Upper lobe of left lung (tissue), 6 donors: ENCODE data around the gene CPLANE1. TPM values are rescaled to one million over a fixed set of nuclear protein-coding genes. Genes with fewer than 3 reads are reported as not detected.

Experiments used
- ATAC-seq, 2 donors: fragments of 200-7000 bp; cut with Tn5 transposase; one replicate each; pipeline ENCODE4 v1.9.1; 2022; ENCODE audit warnings: mild to moderate bottlenecking in 2 of 2, moderate library complexity in 2 of 2; ENCODE audit not compliant: low FRiP score in 2 of 2
- DNase-seq, 2 donors: peaks; one replicate each; pipeline ENCODE4 v3.0.0-alpha.2; 2019 to 2020
- H3K27ac ChIP-seq, 4 donors: fragments of 200-600 bp; sonication (generic); one replicate each; pipeline ENCODE4 v1.5.1; 2016 to 2019
- H3K27me3 ChIP-seq, 4 donors: fragments of 200-600 bp; sonication (generic); one replicate each; pipeline ENCODE4 v1.5.1; 2017 to 2019
- H3K36me3 ChIP-seq, 4 donors: fragments of 200-600 bp; sonication (generic); one replicate each; pipeline ENCODE4 v1.5.1; 2016 to 2019
- H3K4me1 ChIP-seq, 4 donors: fragments of 200-600 bp; sonication (generic); one replicate each; pipeline ENCODE4 v1.5.1; 2018 to 2019
- H3K4me3 ChIP-seq, 4 donors: fragments of 200-600 bp; sonication (generic); one replicate each; pipeline ENCODE4 v1.5.1; 2017 to 2019; ENCODE audit warnings: mild to moderate bottlenecking in 2 of 4, moderate library complexity in 1 of 4
- H3K9me3 ChIP-seq, 4 donors: fragments of 200-600 bp; sonication (generic); one replicate each; pipeline ENCODE4 v1.5.1; 2018 to 2019
- CTCF ChIP-seq, 6 experiments: fragments of 450-650 bp in 4 of 6; fragments of 200-600 bp in 2 of 6; sonication (generic) in 2 of 6; IDR thresholded peaks; one replicate each; pipeline ENCODE4 v1.5.1; 2016 to 2019; ENCODE audit warnings: antibody characterized with exemption in 6 of 6
- EP300 ChIP-seq, 4 donors: sonication (generic); formaldehyde crosslinking; IDR thresholded peaks; one replicate each; pipeline ENCODE4 v1.5.1; 2017; ENCODE audit warnings: antibody characterized with exemption in 4 of 4, control low read depth in 2 of 4
- POLR2A ChIP-seq, 4 donors: fragments of 450-650 bp; IDR thresholded peaks; one replicate each; pipeline ENCODE4 v1.5.1; 2016 to 2017; ENCODE audit warnings: antibody characterized with exemption in 4 of 4, mild to moderate bottlenecking in 2 of 4
- POLR2AphosphoS5 ChIP-seq, 2 donors: sonication (generic); formaldehyde crosslinking; IDR thresholded peaks; one replicate each; pipeline ENCODE4 v1.5.1; 2017; ENCODE audit warnings: antibody characterized with exemption in 2 of 2
- WGBS, 2 donors: methylation state at CpG; one replicate each; pipeline ENCODE4 v1.1.5; 2017 to 2018; 5-methylcytosine and 5-hydroxymethylcytosine counted together
- total RNA-seq, 6 donors: library from RNA; depleted of rRNA in 4 of 6; stranded (reverse); fragments of >200 nt in 4 of 6; gene quantifications; one replicate each; pipeline versions ENCODE4 v1.1.0 to v1.2.1, GENCODE V29; 2016 to 2021
- donor health status: DM: no; HTN: no; CAD: no; lungs with moderate emphysema.
- donor health status: DM: no; HTN: yes; CAD: no; lungs with severe emphysema.

CPLANE1 gene
- total RNA-seq, 6 donors from 2014 or later = 15.5 to 58.0 (median 27.5) TPM

GRCh38 chr5:37112383-37112991 is 136.7 kb downstream of the CPLANE1 start:
- Histone ChIP-seq H3K4me1 (peaks cover 4 to 11% (median 10%) of the 10 kb centered on the region in 4 donors), H3K27me3 (no peaks in the 10 kb centered on the region), H3K9me3 (no peaks in the 10 kb centered on the region), H3K36me3 (peaks cover 0 to 43% (median 26%) of the 10 kb centered on the region in 4 donors), H3K4me3 (no peak overlapping the region), H3K27ac (peak overlapping the region; percentile 12 to 50 (median 24))
- no peak for DNase-seq
- no peak for ATAC-seq
- TF ChIP-seq POLR2A (IDR thresholded peaks at IDR 0.05) (no peak), EP300 (IDR thresholded peaks at IDR 0.05) (no peak), CTCF (IDR thresholded peaks at IDR 0.05) (no peak), POLR2AphosphoS5 (IDR thresholded peaks at IDR 0.05) (no peak)
- WGBS, 2 donors = 73 to 82% methylated on average over 3 of the region's 3 CpGs

- H3K4me1 ChIP-seq = peaks cover 4 to 11% (median 10%) of the 10 kb centered on the region in 4 donors
- peak overlapping the region in 1 of 4 donors; percentile 10 for H3K4me3 ChIP-seq
- peaks cover 0 to 51% (median 31%) of the 10 kb centered on the region in 4 donors for H3K36me3 ChIP-seq
- no peaks in the 10 kb centered on the region for H3K9me3 ChIP-seq
- DNase-seq (peak in 1 of 2 donors; percentile 29), ATAC-seq (peak; percentile 36 to 74)
- TF ChIP-seq POLR2A (IDR thresholded peaks at IDR 0.05) (no peak), POLR2AphosphoS5 (IDR thresholded peaks at IDR 0.05) (no peak), CTCF (IDR thresholded peaks at IDR 0.05) (no peak), EP300 (IDR thresholded peaks at IDR 0.05) (peak in 1 of 4 donors; percentile 33)
- peak overlapping the region; percentile 12 to 50 (median 24) for H3K27ac ChIP-seq
- H3K27me3 ChIP-seq = no peaks in the 10 kb centered on the region
- WGBS, 2 donors = 41 to 49% methylated on average over 4 of the region's 4 CpGs
Observed at GRCh38 chr5:37111426-37112382, 137.5 kb downstream of the CPLANE1 start.

- 98 to 100% methylated on average over 1 of the region's 1 CpG for WGBS, 2 donors
- Histone ChIP-seq H3K9me3 (no peaks in the 10 kb centered on the region), H3K4me3 (no peak overlapping the region), H3K27me3 (no peaks in the 10 kb centered on the region), H3K36me3 (peaks cover 0 to 49% (median 31%) of the 10 kb centered on the region in 4 donors), H3K4me1 (peaks cover 4 to 11% (median 10%) of the 10 kb centered on the region in 4 donors), H3K27ac (no peak overlapping the region)
- TF ChIP-seq EP300 (IDR thresholded peaks at IDR 0.05) = no peak
- no peak for TF ChIP-seq POLR2A (IDR thresholded peaks at IDR 0.05)
- TF ChIP-seq CTCF (IDR thresholded peaks at IDR 0.05) = no peak
- no peak for TF ChIP-seq POLR2AphosphoS5 (IDR thresholded peaks at IDR 0.05)
- ATAC-seq (no peak), DNase-seq (no peak)
Observed at GRCh38 chr5:37110135-37110534, 139.0 kb downstream of the CPLANE1 start.

- Histone ChIP-seq H3K9me3 (no peaks in the 10 kb centered on the region), H3K4me3 (no peak overlapping the region), H3K27me3 (no peaks in the 10 kb centered on the region), H3K27ac (no peak overlapping the region), H3K36me3 (peaks cover 0 to 49% (median 30%) of the 10 kb centered on the region in 4 donors), H3K4me1 (peaks cover 4 to 11% (median 10%) of the 10 kb centered on the region in 4 donors)
- no peak for TF ChIP-seq POLR2AphosphoS5 (IDR thresholded peaks at IDR 0.05)
- TF ChIP-seq POLR2A (IDR thresholded peaks at IDR 0.05) = no peak
- TF ChIP-seq EP300 (IDR thresholded peaks at IDR 0.05) = no peak
- no peak for TF ChIP-seq CTCF (IDR thresholded peaks at IDR 0.05)
- no peak for ATAC-seq
- DNase-seq = no peak
- WGBS, 2 donors = 96 to 100% methylated on average over 3 of the region's 3 CpGs
Observed at GRCh38 chr5:37109338-37109737, 139.8 kb downstream of the CPLANE1 start.
